ENCODE results near the gene LCN2.
"Not testable (repeated sequence)": the region's sequence is repeated elsewhere in the genome, so short reads cannot be mapped to it uniquely, and the experiment has no call there.

Gene LCN2

DNA sequence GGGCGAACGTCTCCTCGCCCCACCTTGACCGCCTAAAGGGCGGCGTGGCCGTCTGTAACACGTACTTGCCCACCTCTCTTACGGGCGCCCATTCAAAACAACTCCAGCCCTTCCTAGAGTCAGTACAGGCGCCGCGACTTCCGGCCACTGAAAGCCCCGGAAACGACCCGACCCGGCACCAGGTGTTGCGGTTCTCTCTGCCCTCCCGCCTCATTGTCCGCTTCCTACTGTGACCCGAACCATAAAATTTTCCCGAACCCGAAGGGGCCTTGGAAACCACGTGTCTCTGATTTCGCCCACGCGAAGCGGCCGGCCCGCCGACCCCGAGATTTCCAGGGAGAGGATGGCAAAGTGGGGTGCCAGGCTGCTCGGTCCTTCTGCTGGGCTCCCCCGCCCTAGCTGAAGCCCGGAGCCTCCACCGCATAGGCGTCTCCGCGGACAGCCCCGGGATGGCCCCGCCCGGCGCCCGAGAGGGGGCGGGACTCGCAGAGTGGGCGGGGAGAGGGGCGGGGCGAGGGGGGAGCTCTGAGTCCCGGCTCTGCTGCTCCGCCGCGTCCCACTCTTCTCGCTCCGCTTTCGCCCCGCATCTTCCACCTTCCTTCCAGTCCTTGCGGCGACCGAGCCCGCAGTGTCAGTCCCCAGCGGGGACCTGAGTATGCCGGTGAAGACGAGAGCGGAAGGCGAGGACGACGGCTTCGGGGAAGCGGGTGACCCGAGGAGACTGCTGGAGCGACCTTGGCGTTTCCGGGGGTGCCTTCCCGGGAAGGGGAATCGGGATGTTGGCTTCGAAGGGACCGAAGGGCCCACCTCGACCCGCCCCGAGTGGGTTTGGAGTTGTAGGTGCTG, 21.0 kb upstream of the LCN2 start:
- peak; percentile 68 to 73 for DNase-seq (ENCODE audit: low read depth in 2 of 2)

DNA sequence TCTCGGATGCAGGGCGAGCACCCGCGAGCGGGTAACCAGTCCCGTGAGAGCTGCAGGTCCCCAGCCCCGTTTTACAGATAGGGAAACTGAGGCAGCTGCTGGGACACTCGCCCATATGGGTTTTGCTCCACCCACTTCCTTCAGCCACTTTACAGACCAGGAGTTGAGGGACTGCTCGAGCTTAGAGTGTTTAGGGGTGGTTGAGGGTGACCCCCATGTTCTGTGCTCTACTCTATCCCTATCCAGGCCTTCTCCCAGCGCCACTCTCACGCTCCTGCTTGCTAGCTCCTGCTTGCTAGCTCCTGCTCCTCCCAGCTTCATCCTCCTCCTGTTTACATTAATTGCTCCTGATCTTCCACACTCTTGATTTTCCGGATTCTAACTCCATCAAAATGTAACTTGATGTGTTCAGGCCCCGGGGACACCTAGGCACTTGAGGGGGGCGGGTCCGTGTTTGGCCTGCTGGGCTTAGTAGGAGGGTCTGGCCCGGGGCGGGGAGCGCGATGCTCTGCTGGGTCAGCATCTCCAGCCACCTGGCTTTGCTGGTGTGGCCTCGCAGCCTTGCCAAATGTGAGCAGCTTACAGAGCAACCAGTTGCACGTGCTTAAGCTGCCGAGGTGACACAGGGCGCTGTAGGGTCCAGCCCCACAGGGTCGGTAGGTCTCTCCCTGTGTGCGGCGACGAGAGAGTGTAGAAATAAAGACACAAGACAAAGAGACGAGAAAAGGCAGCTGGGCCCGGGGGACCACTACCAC, 20.2 kb upstream of the LCN2 start:
- DNase-seq (ENCODE audit: low read depth in 2 of 2): no peak

- peak in 1 of 2 donors; percentile 51 for DNase-seq (ENCODE audit: low read depth in 2 of 2)
Observed at GRCh38 chr9:128129976-128130590, 19.2 kb upstream of the LCN2 start.

DNA sequence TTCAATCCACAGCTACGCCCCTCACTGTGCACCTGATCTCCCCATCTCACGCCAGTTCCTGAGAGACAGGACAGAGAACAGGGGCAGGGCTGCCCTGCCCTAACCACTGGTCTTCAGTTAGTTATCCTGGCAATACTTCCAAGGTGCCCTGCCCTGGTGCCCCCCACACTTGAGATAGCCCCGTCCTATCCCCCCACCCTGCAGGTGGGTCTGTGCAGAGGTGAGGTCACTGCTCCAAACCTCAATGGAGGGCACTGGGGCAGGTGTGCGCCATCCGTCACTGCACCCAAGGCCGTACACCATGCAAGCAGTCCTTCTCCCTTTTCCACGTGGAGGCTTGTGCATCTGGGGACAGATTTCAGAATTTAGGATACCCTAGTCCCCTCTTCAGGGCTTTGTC, 18.6 kb upstream of the LCN2 start:
- not testable (repeated sequence) for DNase-seq (ENCODE audit: low read depth in 2 of 2)

GRCh38 chr9:128131346-128131745, 17.9 kb upstream of the LCN2 start:
- DNase-seq (ENCODE audit: low read depth in 2 of 2): not testable (repeated sequence)

DNA sequence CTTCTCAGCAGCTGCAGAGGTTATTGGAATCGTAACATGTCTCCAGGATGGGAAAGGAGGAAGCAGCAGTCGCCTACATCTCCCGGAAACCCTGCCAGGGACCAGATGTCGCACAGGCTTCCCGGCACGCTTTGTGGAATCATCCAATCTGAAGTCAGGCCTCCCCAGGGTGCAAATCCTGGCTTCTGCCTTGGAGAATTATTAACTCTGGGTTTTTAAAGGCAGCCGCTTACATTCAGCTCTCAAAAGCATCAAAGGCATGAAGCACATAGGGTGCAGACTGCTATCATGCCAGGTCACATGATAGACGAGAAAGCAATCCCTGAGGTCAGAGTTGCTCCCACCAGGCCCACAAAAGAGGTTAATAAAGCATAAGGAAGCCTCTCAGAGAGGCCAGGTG, 17.1 kb upstream of the LCN2 start:
- DNase-seq (ENCODE audit: low read depth in 2 of 2): not testable (repeated sequence)

DNA sequence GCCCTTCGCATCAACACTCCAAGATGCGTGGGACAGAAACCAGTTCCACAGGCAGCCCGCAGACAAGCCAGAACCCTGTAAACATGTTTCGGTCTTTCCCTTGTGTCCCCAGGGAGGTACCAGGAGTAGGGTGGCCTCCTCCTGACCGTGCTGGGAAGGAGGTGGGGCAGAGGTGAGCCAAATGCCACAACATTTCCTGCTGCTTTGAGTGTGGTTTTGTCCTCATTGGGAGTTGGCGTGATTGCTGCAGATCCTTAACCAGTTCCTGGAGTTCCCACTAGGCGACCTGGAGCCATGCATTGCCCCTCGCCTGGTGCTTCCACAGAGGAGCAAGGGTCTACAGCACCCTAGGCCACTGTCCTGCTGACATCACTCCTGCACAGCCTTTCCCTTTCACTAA, 13.7 kb upstream of the LCN2 start:
- not testable (repeated sequence) for DNase-seq (ENCODE audit: low read depth in 2 of 2)

GRCh38 chr9:128136816-128137793, 12.1 kb upstream of the LCN2 start:
- DNase-seq (ENCODE audit: low read depth in 2 of 2): no peak

DNA sequence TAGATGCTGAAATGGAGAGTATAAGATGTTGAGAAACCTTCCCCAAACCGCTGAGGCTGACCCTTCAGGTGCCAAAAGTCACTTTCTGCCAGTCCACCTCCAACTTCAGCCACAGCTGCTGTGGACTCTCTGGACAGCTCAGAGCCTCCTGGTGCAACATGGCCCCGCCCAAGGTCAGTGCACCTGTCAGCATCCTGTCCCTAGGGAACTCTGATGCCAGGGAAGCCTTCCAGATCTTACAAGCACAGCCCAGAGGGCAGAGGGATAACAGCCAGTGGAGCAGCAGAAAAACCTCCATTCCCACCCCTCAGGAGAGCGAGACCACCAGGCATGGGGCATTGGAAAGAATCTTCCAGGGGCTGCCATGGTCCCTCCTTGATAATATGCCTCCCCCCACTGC, 11.3 kb upstream of the LCN2 start:
- no peak for DNase-seq (ENCODE audit: low read depth in 2 of 2)

DNA sequence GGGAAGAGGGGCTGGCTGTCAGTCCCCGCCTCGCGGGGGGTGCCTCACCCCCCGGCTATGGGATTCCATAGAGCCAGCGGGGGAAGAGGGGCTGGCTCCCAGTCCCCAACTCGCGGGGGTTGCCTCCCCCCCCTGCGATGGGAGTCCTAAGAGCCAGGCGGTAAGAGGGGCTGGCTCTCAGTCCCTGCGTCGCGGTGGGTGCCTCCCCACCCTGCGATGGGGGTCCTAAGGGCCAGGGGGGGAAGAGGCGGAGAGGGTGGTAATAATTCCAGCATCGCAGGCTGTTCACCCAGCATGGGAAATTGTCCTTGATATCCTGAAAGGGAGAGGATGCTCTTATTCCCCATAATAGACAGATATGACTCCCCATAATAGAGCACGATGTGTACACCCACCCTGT, 9.6 kb upstream of the LCN2 start:
- DNase-seq (ENCODE audit: low read depth in 2 of 2): no peak

DNA sequence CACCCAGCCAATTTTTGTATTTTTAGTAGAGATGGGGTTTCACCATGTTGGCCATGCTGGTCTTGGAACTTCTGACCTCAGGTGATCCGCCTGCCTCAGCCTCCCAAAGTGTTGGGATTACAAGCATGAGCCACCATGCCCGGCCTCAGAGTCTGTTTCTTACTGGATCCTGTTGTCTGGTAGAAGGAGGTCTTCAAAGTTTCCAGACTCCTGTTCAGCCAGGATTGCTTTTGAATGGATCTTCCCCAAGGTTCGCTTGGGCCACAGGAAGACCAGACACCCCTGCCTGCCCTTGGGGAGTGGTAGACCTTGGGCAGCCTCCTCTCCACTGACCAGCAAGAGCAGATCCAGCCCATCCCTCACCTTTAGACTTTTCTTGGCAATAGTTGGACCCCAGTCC, 7.6 kb upstream of the LCN2 start:
- no peak for DNase-seq (ENCODE audit: low read depth in 2 of 2)

GRCh38 chr9:128142061-128142460, 7.2 kb upstream of the LCN2 start:
- no peak for DNase-seq (ENCODE audit: low read depth in 2 of 2)

DNA sequence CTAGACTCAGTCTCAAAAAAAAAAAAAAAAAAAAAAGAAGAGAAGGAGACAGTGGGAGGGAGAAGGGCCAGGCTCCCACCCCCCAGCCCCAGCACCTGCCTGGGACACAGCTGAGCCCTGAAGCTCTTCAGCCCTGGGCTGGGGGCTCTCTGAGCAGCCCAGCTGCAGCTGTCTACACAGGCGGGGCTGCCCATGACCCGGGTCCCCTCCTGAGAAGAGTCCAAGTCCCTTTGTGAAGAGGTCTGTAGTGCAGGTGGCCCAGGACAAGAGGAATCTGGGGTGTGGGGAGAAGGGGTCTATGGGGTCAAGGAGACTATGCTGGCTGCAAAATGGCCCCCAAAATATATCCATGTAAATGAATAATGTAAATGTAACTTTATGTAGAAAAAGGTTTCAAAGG, 6.7 kb upstream of the LCN2 start:
- no peak for DNase-seq (ENCODE audit: low read depth in 2 of 2)

DNA sequence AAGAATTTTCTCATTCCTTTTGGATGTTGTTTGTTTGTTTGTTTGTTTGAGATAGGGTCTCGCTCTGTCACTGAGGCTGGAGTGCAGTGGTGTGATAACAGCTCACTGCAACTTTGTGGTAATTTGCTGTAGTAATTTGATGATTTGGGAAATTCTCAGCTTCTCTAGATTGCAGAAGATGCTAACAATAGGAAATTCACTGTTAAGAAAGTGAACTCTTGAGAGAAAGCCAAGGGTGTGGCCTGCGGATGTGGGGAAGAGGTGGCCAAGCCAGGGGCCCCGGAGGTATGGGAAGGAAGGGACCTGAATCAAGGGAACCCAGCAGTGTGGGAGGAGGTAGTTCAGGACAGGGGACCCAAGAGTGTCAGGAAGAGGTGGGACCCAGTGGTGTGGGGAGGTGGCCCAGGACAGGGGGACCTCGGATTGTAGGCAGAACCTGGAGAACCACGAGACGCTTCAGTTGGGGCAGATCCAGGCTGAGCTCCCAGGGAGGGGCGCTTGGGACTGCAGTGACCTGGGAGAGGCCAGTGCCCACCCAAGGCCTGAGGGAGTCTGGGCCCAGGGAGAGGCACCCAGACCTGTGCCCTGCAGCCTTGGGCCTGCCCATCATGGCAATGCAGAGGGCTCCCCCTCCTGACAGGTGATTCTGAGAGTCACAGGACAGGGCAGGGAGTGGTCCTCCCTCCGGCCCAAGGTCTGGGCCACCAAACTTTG, 5.6 kb upstream of the LCN2 start:
- no peak for DNase-seq (ENCODE audit: low read depth in 2 of 2)

- DNase-seq (ENCODE audit: low read depth in 2 of 2): no peak
Observed at GRCh38 chr9:128144239-128145181, 4.7 kb upstream of the LCN2 start.

DNA sequence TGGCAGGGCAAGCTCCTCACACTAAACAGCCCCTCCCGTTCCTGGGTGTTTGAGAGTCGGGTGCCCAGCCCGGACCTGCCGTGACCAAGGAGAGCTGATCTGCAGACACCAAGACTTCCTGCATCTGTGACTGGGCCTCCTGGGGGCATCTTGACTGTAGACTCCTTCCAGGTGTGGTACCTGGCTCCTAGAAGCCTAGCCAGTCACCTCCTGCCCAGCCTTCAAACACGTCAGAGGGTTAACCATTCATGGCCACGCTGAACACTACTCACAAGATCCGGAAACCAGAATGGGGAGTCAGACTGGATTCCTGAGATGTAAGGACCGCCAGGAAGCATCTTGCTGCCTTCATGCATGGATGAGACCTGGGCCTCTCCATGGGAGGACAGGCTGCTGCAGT, 3.7 kb upstream of the LCN2 start:
- no peak for DNase-seq (ENCODE audit: low read depth in 2 of 2)

DNA sequence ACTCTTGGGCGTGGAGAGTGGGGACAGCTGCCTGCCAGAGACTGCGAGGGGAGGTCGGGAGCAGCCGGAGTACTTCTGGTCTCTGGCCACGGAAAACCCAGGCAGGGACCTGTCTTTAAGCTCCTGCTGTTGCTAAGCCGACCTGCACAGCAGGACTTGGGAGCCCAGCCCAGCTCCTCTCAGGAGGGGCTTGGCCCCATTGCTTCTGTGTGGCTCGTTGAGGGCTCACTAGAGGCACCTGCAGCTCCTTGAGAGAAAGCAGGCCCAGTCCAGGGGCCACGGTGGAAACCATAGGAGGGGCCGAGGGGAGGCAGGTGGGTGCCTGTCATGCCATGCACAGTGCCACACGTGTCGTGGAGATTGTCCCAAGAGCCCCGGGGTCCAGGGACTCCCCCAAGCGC, 3.3 kb upstream of the LCN2 start:
- DNase-seq (ENCODE audit: low read depth in 2 of 2): no peak

- DNase-seq (ENCODE audit: low read depth in 2 of 2): no peak
Observed at GRCh38 chr9:128146591-128147120, 2.6 kb upstream of the LCN2 start.

DNA sequence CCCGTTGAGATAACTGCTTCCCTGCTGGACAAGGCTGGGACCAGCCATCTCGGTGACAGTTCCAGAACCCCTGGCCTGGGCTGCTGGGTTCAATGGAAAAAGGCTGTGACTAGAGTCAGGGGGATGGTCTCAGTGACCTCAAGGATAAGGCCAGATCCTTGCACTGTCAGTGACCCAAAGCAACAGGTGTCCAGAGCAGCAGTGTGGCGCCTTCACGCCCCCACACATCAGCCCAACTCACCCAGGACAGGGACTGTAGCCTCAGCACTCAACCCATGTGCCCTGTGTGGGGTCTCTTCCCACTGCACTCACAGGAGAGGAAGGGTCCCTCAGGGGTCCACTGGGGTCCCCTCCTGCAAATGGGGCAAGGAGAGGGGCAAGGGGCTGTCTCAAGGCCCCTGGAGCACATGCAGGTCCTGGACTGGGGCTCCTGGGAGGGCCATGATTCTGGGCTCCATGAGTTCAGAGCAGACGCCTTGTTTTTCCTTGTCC, 698 bp upstream of the LCN2 start:
- no peak for DNase-seq (ENCODE audit: low read depth in 2 of 2)
